Transverse colon (tissue), 3 donors: ENCODE results near the gene PPP6R2.

Source experiments
- POLR2A ChIP-seq: fragments of 450-650 bp; IDR thresholded peaks from one replicate; pipeline ENCODE4 v1.6.1; 2016; ENCODE audit warnings: antibody characterized with exemption, mild to moderate bottlenecking, moderate library complexity
- POLR2AphosphoS5 ChIP-seq, 3 donors: sonication (generic); formaldehyde crosslinking; IDR thresholded peaks; one replicate each; pipeline ENCODE4 v1.6.1; 2016; ENCODE audit warnings: antibody characterized with exemption in 3 of 3

- no peak for TF ChIP-seq POLR2AphosphoS5 (IDR thresholded peaks at IDR 0.05)
- no peak for TF ChIP-seq POLR2A
Observed at GRCh38 chr22:50489363-50490243, 146.5 kb downstream of the PPP6R2 start.
